ENCODE measurements around the gene L3MBTL2.

Gene L3MBTL2

GRCh38 chr22:41226723-41227655 is 21.9 kb downstream of the L3MBTL2 start:
- TF ChIP-seq CTCF (conservative IDR thresholded peaks at IDR 0.05; ENCODE audit: low read depth, low read length) = no peak
- H3K4me3 ChIP-seq (ENCODE audit: low read length) = no peak overlapping the region
- DNase-seq (ENCODE audit: low read depth) = no peak

- no peak for DNase-seq (ENCODE audit: low read depth)
- no peak for TF ChIP-seq CTCF (conservative IDR thresholded peaks at IDR 0.05; ENCODE audit: low read depth, low read length)
- no peak overlapping the region for H3K4me3 ChIP-seq (ENCODE audit: low read length)
Measured at GRCh38 chr22:41229215-41229614, 24.1 kb downstream of the L3MBTL2 start.

GRCh38 chr22:41229730-41230400 is 24.8 kb downstream of the L3MBTL2 start:
- DNase-seq (ENCODE audit: low read depth) = no peak
- no peak overlapping the region for H3K4me3 ChIP-seq (ENCODE audit: low read length)
- no peak for TF ChIP-seq CTCF (conservative IDR thresholded peaks at IDR 0.05; ENCODE audit: low read depth, low read length)

GRCh38 chr22:41230401-41230785 is 25.3 kb downstream of the L3MBTL2 start:
- H3K4me3 ChIP-seq (ENCODE audit: low read length) = no peak overlapping the region
- DNase-seq (ENCODE audit: low read depth) = no peak
- TF ChIP-seq CTCF (conservative IDR thresholded peaks at IDR 0.05; ENCODE audit: low read depth, low read length) = no peak

- DNase-seq (ENCODE audit: low read depth) = no peak
- no peak for TF ChIP-seq CTCF (conservative IDR thresholded peaks at IDR 0.05; ENCODE audit: low read depth, low read length)
- H3K4me3 ChIP-seq (ENCODE audit: low read length) = no peak overlapping the region
Measured at GRCh38 chr22:41231369-41231768, 26.3 kb downstream of the L3MBTL2 start.

GRCh38 chr22:41234815-41235695 is 29.9 kb downstream of the L3MBTL2 start:
- no peak for TF ChIP-seq CTCF (conservative IDR thresholded peaks at IDR 0.05; ENCODE audit: low read depth, low read length)
- no peak for DNase-seq (ENCODE audit: low read depth)
- H3K4me3 ChIP-seq (ENCODE audit: low read length) = no peak overlapping the region

Measured in retinal pigment epithelial cell (primary cell).